NCI-H2171 (cell line): Measurements from ENCODE around the gene LCN1.

Source experiments
- DNase-seq: peaks from one replicate; lab custom pipeline; 2025; lab: John Stamatoyannopoulos, UW

Gene LCN1

GRCh38 chr9:135567311-135567710, 46.1 kb downstream of the LCN1 start:
- DNase-seq = no peak

DNA sequence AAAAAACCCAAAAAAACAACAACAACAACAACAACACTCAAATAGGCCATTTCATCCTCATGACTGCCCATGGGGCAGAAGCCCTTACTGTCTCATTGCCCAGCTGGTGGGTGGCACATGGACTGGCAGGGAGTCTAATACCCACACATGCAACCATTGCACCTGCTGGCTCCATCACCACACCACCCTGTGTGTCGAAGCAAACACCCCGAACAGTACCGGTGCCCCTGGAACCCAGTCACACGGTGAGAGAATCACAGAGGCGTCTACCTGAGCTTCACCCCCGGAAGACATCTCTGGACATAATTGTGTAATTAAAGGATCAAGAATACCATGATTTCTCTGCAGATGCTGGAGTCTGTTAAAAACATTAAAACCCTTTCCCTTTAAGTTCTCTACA, 46.8 kb downstream of the LCN1 start:
- no peak for DNase-seq

- DNase-seq = no peak
These were observed 49.2 kb downstream of the LCN1 start for GRCh38 chr9:135570456-135570855.

DNA sequence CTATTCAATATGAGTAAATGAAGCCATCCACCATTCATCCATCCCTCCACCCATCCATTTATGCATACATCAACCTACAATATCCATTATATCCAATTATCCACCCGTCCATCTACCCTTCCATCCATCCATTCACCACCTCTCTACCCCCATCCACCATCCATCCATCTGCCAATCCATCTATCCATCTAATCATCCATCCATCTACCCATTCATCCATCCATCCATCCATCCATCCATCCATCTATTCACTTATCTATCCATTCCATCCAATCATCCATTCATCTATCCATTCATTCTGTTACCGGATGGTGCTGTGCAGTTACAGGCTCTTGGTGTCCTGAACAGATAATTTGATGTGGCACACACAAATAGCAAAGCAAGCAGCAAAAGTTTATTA, 51.0 kb downstream of the LCN1 start:
- DNase-seq = no peak

- DNase-seq = no peak
These were observed 51.9 kb downstream of the LCN1 start for GRCh38 chr9:135573124-135573523.

DNA sequence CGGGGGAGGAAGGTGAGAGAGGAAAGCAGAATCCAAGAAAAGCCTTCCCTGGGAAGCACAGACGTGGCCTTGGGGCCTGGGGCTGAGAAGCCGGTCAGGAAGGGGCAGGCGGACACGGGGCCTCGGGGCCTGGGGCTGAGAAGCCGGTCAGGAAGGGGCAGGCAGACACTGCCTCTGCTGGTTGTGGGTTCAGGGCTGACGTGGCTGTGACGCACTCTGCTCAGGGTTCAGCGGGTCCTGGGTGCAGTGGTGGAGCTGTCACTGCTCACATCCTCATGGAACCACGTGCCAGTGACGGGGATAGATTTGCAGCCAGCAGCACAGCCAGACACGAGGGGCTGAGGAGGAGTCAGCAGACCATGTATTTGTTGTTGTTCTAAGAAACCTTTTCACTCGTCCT, 53.1 kb downstream of the LCN1 start:
- no peak for DNase-seq

- DNase-seq = no peak
These were observed 53.7 kb downstream of the LCN1 start for GRCh38 chr9:135574943-135575342.
